OCI-LY7 (cell line): ENCODE measurements around the gene PTCD3. TPM values are rescaled to one million over a fixed set of nuclear protein-coding genes. Genes with fewer than 3 reads are reported as not detected.

Source experiments
- BruUV-seq: library from RNA; stranded (reverse); fragments of 400-500 nt; replicated peaks from 2 replicates; lab custom pipeline; 2021; lab: Mats Ljungman, UMichigan
- CTCF ChIA-PET: fragments of 300-600 bp; sonication (Branson Sonifier 250); formaldehyde crosslinking; loops from one replicate; lab custom pipeline; 2022; ENCODE audit warnings: antibody characterized with exemption; ENCODE audit not compliant: unreplicated experiment; lab: Charles Lee
- POLR2A ChIA-PET: fragments of 300-600 bp; sonication (Branson Sonifier 250); formaldehyde crosslinking; loops from one replicate; lab custom pipeline; 2022; ENCODE audit warnings: antibody characterized with exemption; lab: Charles Lee
- DNase-seq: peaks from one replicate; pipeline ENCODE4 v3.0.0-alpha.2; 2015; ENCODE audit warnings: low spot score
- H2AFZ ChIP-seq: fragments of 200-600 bp; sonication (generic), shearing (Covaris generic); 2 replicates; pipeline ENCODE4 v1.6.1; 2014; ENCODE audit warnings: mild to moderate bottlenecking, antibody characterized with exemption, low read length, moderate library complexity
- H3K27ac ChIP-seq: fragments of 200-600 bp; sonication (generic); 2 replicates; pipeline ENCODE4 v1.5.1; 2014; ENCODE audit warnings: mixed run types, low read depth, mild to moderate bottlenecking, moderate library complexity, low read length, inconsistent platforms; ENCODE audit not compliant: poor library complexity, severe bottlenecking
- H3K36me3 ChIP-seq: fragments of 200-600 bp; sonication (generic); 2 replicates; pipeline ENCODE4 v1.6.1; 2014; ENCODE audit warnings: mild to moderate bottlenecking, antibody characterized with exemption, low read length, moderate library complexity, mixed read lengths; ENCODE audit not compliant: insufficient read depth
- H3K4me1 ChIP-seq: fragments of 200-600 bp; sonication (generic); 2 replicates; pipeline ENCODE4 v1.5.1; 2014; ENCODE audit warnings: mild to moderate bottlenecking, low read length; ENCODE audit not compliant: insufficient read depth, poor library complexity, severe bottlenecking
- H3K4me2 ChIP-seq: fragments of 200-600 bp; sonication (generic); 2 replicates; pipeline ENCODE4 v1.6.1; 2014; ENCODE audit warnings: mild to moderate bottlenecking, low read length
- H3K4me3 ChIP-seq: fragments of 200-600 bp; sonication (generic); 2 replicates; pipeline ENCODE4 v1.5.1; 2014; ENCODE audit warnings: mild to moderate bottlenecking, low read depth, low read length; ENCODE audit not compliant: poor library complexity, severe bottlenecking
- H3K79me2 ChIP-seq: fragments of 200-600 bp; sonication (generic); 2 replicates; pipeline ENCODE4 v1.6.1; 2016; ENCODE audit warnings: low read depth, mild to moderate bottlenecking, low read length, moderate library complexity, mixed read lengths; ENCODE audit not compliant: insufficient read depth
- H3K9me2 ChIP-seq: fragments of 200-600 bp; sonication (generic); 2 replicates; pipeline ENCODE4 v1.6.1; 2016; ENCODE audit warnings: mild to moderate bottlenecking, low read length, mixed read lengths; ENCODE audit not compliant: insufficient read depth
- H3K9me3 ChIP-seq: fragments of 200-600 bp; sonication (generic); 2 replicates; pipeline ENCODE4 v1.6.1; 2014; ENCODE audit warnings: mild to moderate bottlenecking, mixed run types, low read length, mixed read lengths
- H4K20me1 ChIP-seq: fragments of 200-600 bp; sonication (generic); 2 replicates; pipeline ENCODE4 v1.6.1; 2014; ENCODE audit warnings: mild to moderate bottlenecking, antibody characterized with exemption, low read length, moderate library complexity, mixed read lengths; ENCODE audit not compliant: insufficient read depth
- CTCF ChIP-seq: fragments of 200-600 bp; sonication (generic); conservative IDR thresholded peaks from 2 replicates; pipeline ENCODE4 v1.5.1; 2014; ENCODE audit warnings: mild to moderate bottlenecking, antibody characterized with exemption, low read length, moderate library complexity, mixed read lengths
- EZH2phosphoT487 ChIP-seq: fragments of 200-600 bp; sonication (generic); IDR thresholded peaks from 2 replicates; pipeline ENCODE4 v1.6.1; 2018; ENCODE audit warnings: low read depth, borderline replicate concordance, mild to moderate bottlenecking, mixed run types, antibody characterized with exemption, low read length, moderate library complexity, mixed read lengths
- intact Hi-C: fragments of 100-400 bp; cut with micrococcal nuclease; formaldehyde crosslinking; loops from one replicate; pipeline ENCODE4 v1.10.0; 2022; ENCODE audit not compliant: unreplicated experiment
- total RNA-seq, 2 experiments: library from RNA; depleted of rRNA in 1 of 2; stranded (reverse); fragments of >200 nt in 1 of 2; shearing (Covaris generic) in 1 of 2; gene quantifications; 2 replicates each; pipeline ENCODE4 v1.2.3, GENCODE V29; 2014 to 2022

The PTCD3 gene
- total RNA-seq, 2 experiments from 2014 or later, result 152 to 215 TPM

DNA sequence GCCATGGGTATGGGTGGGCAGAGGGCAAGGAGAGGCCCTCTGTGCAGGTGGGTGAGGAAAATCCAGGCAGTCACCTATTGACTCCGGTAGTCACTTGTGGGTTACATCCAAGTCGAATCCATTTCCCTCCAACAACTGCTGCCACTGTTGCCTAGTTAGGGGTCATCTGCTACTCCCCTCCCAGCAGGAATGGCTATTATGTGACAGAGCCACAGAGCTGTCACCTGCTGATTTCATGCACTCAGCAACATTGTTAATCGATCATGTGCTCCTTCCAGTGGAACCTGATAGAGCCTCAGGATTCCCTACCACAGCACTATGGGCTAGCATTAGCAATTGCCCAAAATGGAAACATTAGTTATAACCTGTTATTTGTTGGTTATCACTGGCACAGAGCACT, 31.8 kb upstream of the PTCD3 start:
- H3K27ac ChIP-seq, result no peak overlapping the region
- H3K4me3 ChIP-seq, result no peak overlapping the region
- TF ChIP-seq EZH2phosphoT487, result no peak
- no peak for TF ChIP-seq CTCF
- H2AFZ ChIP-seq, result no peak overlapping the region
- no peaks in the 10 kb centered on the region for H3K9me3 ChIP-seq
- DNase-seq, result no peak
- no peak overlapping the region for H3K4me2 ChIP-seq
- POLR2A ChIA-PET, result no interaction called here
- peaks cover 96% of the 10 kb centered on the region for H3K36me3 ChIP-seq
- intact Hi-C loops, result no loop called here
- H3K79me2 ChIP-seq, result no peaks in the 10 kb centered on the region
- H3K9me2 ChIP-seq, result no peaks in the 10 kb centered on the region
- H4K20me1 ChIP-seq, result no peaks in the 10 kb centered on the region
- no TSS peak for BruUV-seq
- H3K4me1 ChIP-seq, result peaks cover 7% of the 10 kb centered on the region
- CTCF ChIA-PET, result no interaction called here

GRCh38 chr2:86074811-86075210, 31.2 kb upstream of the PTCD3 start:
- Histone ChIP-seq H3K4me3 (no peak overlapping the region), H3K79me2 (no peaks in the 10 kb centered on the region), H3K9me2 (no peaks in the 10 kb centered on the region), H2AFZ (no peak overlapping the region), H3K36me3 (peaks cover 96% of the 10 kb centered on the region), H3K4me1 (peaks cover 7% of the 10 kb centered on the region), H3K27ac (no peak overlapping the region), H3K9me3 (no peaks in the 10 kb centered on the region), H3K4me2 (no peak overlapping the region), H4K20me1 (no peaks in the 10 kb centered on the region)
- intact Hi-C loops, result no loop called here
- TF ChIP-seq CTCF (no peak), EZH2phosphoT487 (no peak)
- POLR2A ChIA-PET, result no interaction called here
- no TSS peak for BruUV-seq
- CTCF ChIA-PET, result no interaction called here
- no peak for DNase-seq

GRCh38 chr2:86075886-86076285, 30.1 kb upstream of the PTCD3 start:
- POLR2A ChIA-PET, result no interaction called here
- TF ChIP-seq CTCF, result no peak
- TF ChIP-seq EZH2phosphoT487, result no peak

More at GRCh38 chr2:86075886-86076285, 30.1 kb upstream of the PTCD3 start:
- no peak overlapping the region for H3K27ac ChIP-seq
- BruUV-seq, result no TSS peak
- H3K9me2 ChIP-seq, result no peaks in the 10 kb centered on the region
- H3K79me2 ChIP-seq, result no peaks in the 10 kb centered on the region
- no peak overlapping the region for H3K4me2 ChIP-seq
- DNase-seq, result no peak
- H3K4me1 ChIP-seq, result peaks cover 15% of the 10 kb centered on the region
- H3K36me3 ChIP-seq, result peaks cover 96% of the 10 kb centered on the region
- CTCF ChIA-PET, result no interaction called here
- H4K20me1 ChIP-seq, result no peaks in the 10 kb centered on the region
- H2AFZ ChIP-seq, result no peak overlapping the region
- H3K9me3 ChIP-seq, result no peaks in the 10 kb centered on the region
- intact Hi-C loops, result no loop called here
- no peak overlapping the region for H3K4me3 ChIP-seq
